GM19395 (cell line): Measurements from ENCODE around the gene TRH.

Experiments
- ATAC-seq: cut with Tn5 transposase; IDR thresholded peaks from one replicate; pipeline ENCODE4 v1.9.1; 2021; ENCODE audit warnings: mild to moderate bottlenecking, moderate library complexity; ENCODE audit not compliant: unreplicated experiment

Gene TRH

GRCh38 chr3:129974564-129974832 lies at the start of gene TRH:
Gene TRH (plus strand): TSS chr3:129974720. CDS start chr3:129975817, 1,097 bp downstream.
- ATAC-seq, result no peak

- ATAC-seq, result no peak
Observed at GRCh38 chr3:129927072-129927471, 47.4 kb upstream of the TRH start.

- no peak for ATAC-seq
Observed at GRCh38 chr3:129929383-129929782, 45.1 kb upstream of the TRH start.

GRCh38 chr3:129933471-129933870 lies 41.0 kb upstream of the TRH start:
- no peak for ATAC-seq

GRCh38 chr3:129934234-129935123 lies 40.0 kb upstream of the TRH start:
- ATAC-seq, result no peak

GRCh38 chr3:129936757-129937156 lies 37.8 kb upstream of the TRH start:
- no peak for ATAC-seq

- ATAC-seq, result no peak
Observed at GRCh38 chr3:129937717-129938116, 36.8 kb upstream of the TRH start.

- no peak for ATAC-seq
Observed at GRCh38 chr3:129938140-129938930, 36.2 kb upstream of the TRH start.

- no peak for ATAC-seq
Observed at GRCh38 chr3:129940086-129940485, 34.4 kb upstream of the TRH start.

- ATAC-seq, result peak; percentile 62
Observed at GRCh38 chr3:129942296-129942695, 32.2 kb upstream of the TRH start.

- ATAC-seq, result no peak
Observed at GRCh38 chr3:129943020-129943419, 31.5 kb upstream of the TRH start.

- ATAC-seq, result no peak
Observed at GRCh38 chr3:129944709-129945108, 29.8 kb upstream of the TRH start.

- ATAC-seq, result no peak
Observed at GRCh38 chr3:129947538-129948240, 26.8 kb upstream of the TRH start.

- ATAC-seq, result no peak
Observed at GRCh38 chr3:129950318-129951046, 24.0 kb upstream of the TRH start.

- ATAC-seq, result no peak
Observed at GRCh38 chr3:129952556-129953355, 21.8 kb upstream of the TRH start.

- ATAC-seq, result no peak
Observed at GRCh38 chr3:129953621-129954020, 20.9 kb upstream of the TRH start.

- no peak for ATAC-seq
Observed at GRCh38 chr3:129954514-129954913, 20.0 kb upstream of the TRH start.

GRCh38 chr3:129956936-129957335 lies 17.6 kb upstream of the TRH start:
- ATAC-seq, result no peak

GRCh38 chr3:129958755-129959154 lies 15.8 kb upstream of the TRH start:
- ATAC-seq, result no peak

GRCh38 chr3:129961141-129961541 lies 13.4 kb upstream of the TRH start:
- no peak for ATAC-seq
